ENCODE data around the gene PKHD1.

- TF ChIP-seq CTCF (IDR thresholded peaks at IDR 0.05; ENCODE audit: insufficient read depth, low read length) (no peak), REST (IDR thresholded peaks at IDR 0.05; ENCODE audit: insufficient replicate concordance, low read depth) (no peak), POLR2AphosphoS5 (IDR thresholded peaks at IDR 0.05; ENCODE audit: low read depth) (no peak)
Measured at GRCh38 chr6:52089758-52090348, 2.4 kb upstream of the PKHD1 start.

Measured in HL-60 (cell line).